Glomerular endothelial cell (primary cell): Measurements from ENCODE around the gene DAB2IP. TPM values are rescaled to one million over a fixed set of nuclear protein-coding genes. Genes with fewer than 3 reads are reported as not detected.

ENCODE experiments used
- DNase-seq: peaks from one replicate; pipeline ENCODE4 v3.0.0-alpha.2; 2011; ENCODE audit warnings: low read depth, low spot score; ENCODE audit errors: extremely low read depth
- total RNA-seq: library from RNA; depleted of rRNA; stranded (reverse); fragments of >200 nt; gene quantifications from 2 replicates; pipeline ENCODE4 v1.2.3, GENCODE V29; 2015

DAB2IP gene
- total RNA-seq, 1 donor from 2014 or later = 65.8 TPM

DNA sequence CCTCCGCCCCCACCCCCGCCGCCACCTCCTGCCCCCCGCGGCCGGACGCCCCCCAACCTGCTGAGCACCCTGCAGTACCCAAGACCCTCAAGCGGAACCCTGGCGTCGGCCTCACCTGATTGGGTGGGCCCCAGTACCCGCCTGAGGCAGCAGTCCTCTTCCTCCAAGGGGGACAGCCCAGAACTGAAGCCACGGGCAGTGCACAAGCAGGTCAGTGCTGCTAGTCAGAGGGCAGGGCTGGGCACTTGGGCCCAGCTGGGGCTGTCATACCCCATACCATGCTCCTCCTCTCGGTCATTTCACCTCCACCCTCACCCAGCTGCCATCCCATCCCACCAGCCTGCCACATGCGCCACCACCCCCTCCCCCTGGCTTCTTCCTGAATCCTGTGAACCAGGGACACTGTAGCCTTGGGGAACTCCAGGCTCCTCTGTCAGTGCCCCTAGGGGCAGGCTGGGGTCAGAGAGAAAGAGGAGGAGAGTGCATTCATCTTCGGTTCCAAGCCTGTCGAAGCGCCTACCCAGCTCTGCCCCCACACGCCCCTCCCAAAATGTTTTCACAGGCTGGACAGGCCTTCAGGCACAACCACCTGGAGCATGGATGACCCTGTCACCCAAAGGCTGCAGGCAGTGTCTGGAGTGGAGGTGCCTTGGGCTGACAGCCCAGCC, 122.0 kb downstream of the DAB2IP start:
- DNase-seq = no peak

GRCh38 chr9:121773954-121774714, 122.7 kb downstream of the DAB2IP start:
- DNase-seq = no peak

DNA sequence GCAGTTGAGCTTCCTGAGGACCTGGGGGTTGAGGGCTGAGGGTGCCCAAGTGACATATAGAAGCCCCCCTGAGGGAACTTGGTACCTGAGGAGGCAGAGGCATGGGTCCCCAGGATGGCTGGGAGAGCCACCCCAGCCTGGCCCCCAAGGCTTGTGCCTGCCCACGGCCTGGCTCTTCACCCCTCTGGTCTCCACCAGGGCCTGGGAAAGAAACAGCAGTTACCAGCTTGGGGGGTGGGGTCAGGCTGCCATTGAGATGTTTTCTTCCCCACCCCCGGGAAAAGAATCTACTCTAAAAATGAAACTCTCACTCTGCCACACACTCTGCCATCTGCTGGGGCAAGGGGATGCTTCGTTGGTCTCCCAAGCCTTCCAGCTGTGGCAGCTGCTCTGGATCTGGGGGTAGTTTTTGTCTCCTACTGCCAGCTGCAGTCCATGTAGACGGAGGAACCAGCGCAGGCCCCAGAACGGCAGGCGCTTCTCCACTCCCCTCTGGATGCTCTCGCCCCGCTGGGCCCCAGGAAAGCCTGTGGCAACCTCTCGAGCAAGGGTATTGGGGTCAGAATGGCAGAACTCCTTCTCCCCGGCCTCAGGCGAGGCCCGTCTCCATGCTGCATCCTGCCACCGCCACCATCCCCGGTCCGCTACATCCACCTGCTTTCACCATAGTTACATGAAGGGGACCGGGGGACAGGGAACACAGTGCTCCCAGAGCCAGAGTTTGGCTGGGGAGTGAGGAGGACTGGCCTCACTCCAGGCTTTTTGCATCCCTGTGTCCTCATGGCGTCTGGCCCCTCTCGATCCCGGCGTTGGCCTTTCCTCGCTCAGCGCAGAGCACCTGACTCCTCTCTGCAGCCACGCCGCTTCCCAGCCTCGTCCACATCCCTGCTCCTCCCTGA, 123.5 kb downstream of the DAB2IP start:
- no peak for DNase-seq

- no peak for DNase-seq
These were observed 124.7 kb downstream of the DAB2IP start for GRCh38 chr9:121776001-121776738.

GRCh38 chr9:121776739-121777637, 125.6 kb downstream of the DAB2IP start:
- DNase-seq = no peak

DNA sequence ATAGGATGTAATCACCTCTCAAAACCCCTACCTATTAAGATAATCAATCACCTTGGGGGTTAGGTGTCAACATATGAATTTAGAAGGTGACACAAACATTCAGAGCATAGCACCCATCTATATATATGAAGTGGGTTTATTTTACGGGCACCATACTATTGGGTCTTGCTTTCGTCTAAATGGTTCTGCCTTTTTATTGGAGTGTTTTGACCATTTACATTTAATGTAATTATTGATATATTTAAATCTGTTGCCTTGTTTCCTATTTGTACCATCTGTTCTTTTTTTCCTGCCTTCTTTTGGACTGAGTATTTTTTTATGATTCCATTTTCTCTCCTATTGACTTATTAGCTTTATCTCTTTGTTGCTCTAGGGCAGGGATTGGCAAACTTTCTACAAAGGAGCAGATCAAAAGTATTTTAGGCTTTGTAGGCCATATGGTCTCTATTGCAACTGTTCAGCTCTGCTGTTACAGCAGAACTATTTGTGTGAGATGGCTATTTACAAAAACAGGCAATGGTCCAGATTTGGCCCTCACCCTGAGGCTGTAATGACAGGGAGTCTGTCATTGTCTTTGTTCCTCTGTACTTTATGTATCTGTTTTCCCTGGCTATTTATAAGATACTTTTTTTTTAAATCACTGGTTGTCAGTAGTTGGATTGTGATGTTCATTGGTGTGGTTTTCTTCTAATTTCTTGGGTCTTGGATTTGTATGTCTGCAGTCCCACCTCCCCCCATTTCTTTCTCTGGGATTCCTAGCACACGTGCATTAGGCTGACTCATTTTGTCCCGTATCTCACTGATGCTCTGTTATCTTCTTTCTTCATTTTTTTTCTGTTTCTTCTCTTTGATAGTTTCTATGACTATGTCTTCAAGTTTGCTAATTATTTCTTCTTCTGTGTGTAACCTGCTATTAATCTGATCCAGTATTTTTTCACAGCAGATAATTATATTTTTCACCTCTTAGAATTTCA, 127.1 kb downstream of the DAB2IP start:
- DNase-seq = no peak

DNA sequence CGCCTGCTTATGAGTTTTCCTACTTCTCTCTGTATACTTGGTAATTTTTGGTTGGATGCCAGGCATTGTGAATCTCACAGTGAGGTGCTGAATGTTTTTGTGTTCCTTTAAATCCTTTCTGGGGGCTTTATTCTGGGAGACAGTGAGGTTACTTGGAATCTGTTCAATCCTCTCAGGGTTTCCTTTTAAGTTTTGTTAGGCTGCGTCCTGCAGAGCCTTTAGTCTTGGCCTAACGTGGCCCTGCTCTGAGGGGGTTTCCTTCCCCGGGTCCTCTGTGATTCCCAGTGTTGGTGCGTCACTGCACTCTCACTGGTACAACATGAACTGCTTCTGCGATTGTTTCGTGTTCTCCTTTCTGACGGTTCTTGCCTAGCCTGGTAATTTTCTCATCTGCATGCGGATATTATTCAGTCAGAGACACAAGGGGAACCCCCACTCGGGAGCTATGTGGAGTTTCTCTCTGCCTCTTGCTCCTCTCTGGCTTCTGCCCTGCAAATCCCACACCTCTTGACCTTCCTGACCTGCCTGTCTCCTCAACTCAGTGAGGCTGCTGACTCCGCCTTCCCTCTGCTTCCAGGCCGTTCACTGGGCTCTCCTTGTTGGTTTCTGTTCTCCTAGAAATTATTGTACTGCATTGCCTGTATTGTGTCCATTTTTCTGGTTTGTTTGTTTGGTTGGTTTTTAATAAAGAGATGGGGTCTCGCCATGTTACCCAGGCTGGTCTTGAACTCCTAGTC, 128.1 kb downstream of the DAB2IP start:
- DNase-seq = no peak

- no peak for DNase-seq
These were observed 129.0 kb downstream of the DAB2IP start for GRCh38 chr9:121780177-121781040.

GRCh38 chr9:121781145-121781548, 129.7 kb downstream of the DAB2IP start:
- DNase-seq = no peak

- DNase-seq = no peak
These were observed 130.4 kb downstream of the DAB2IP start for GRCh38 chr9:121781701-121782464.

DNA sequence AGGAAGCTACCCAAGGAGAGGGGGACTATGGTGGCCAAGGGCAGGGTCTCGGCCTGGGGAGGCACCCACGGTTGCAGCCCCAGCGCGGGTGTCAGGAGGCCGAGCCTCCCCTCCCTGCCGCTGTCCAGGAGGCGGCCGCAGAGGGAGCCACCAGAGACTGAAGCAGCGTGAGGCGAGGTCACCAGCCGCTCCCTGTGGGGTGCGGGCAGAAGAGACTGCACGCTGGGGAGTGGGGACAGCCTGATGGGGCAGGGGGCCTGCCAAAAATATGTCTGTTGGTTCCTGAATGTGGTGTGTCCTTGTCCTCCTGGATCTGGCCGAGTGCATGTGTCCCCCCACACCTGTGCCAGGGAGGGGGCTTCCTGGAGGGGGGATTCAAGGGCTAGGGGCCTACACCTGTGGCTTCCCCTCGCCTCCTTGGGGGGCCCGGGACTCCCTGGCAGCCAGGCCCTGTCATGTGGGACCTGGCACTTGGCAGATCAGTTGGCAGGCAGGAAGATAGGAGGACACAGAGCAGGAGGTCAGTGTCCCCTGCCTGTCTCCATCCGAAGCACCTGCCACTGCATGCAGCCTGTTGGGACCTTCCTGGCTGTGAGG, 131.2 kb downstream of the DAB2IP start:
- no peak for DNase-seq

GRCh38 chr9:121783111-121783510, 131.7 kb downstream of the DAB2IP start:
- no peak for DNase-seq

DNA sequence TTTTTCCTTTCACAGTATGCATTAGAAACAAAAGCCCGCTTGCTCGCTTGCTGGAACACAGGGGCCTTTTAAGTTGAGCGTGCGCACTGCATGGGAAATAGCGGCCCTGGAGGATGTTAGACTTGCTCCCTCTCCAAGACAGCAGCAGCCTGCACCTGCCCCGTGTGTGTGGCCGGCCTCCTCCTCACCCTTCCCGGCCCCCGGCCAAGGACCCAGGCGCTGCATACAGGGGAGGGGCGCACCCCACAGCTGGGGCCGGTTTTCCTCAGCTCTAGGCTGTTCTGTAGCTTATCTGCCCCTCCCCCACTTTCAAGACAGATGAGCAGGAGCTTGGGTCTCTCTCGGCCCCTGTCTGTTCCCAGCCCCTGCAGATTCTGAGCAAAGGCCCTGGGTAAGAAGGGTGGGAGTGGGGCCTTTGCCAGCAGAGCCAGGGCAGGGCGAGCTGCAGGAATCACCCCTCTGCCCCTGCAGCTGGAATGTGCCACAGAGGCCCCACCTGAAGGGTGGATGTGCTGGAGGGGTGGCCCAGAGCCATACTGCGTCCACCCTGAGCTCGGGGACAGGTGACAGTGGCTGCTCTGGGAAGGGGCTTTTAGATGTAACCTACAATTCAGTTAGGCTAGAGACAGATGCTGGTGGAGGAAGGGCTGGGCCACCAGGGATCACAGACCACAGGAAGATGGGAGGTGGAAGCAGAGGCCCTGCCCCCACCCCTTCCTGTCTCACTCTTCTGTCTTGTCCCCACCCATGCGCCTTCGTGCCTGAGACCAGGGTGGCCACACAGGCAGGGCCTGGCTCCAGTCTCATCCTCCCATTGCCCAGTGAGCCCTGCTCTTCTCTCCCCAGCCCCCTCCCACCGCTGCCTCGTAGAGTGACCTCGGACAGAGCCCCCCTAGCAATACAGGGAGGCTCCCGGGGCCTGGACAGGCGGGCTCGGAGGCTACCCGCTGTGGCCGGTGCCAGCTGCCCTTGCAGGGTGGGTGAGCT, 132.4 kb downstream of the DAB2IP start:
- DNase-seq = no peak

- no peak for DNase-seq
These were observed 133.4 kb downstream of the DAB2IP start for GRCh38 chr9:121784731-121785411.
